ENCODE results near the gene GTSF1L.

DNA sequence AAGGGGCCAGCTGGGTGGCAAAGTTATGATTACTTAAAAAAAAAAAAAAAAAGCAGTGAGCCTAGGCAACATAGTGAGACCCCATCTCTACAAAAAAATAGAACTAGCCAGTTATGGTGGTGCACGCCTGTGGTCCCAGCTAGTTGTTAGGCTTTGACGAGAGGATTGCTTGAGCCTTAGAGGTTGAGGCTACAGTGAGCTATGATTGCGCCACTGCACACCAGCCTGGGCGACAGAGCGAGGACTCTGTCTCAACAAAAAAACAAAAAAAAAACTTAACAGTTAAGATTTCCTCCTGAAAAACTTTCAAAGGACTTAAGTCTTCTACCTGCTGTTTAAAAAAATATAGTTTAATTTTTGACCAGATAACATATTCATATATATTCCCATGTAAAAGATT lies 2.4 kb downstream of the GTSF1L start:
- TF ChIP-seq CTCF (IDR thresholded peaks at IDR 0.05) (no peak), POLR2A (IDR thresholded peaks at IDR 0.05) (no peak), POLR2AphosphoS5 (IDR thresholded peaks at IDR 0.05) (no peak)

Data from breast epithelium (tissue), 3 donors.